H1 (cell line): ENCODE measurements around the gene UBE2E1. TPM values are rescaled to one million over a fixed set of nuclear protein-coding genes. Genes with fewer than 3 reads are reported as not detected.

Source experiments
- BACH1 ChIP-seq: IDR thresholded peaks from 2 replicates; pipeline ENCODE4 v1.6.1; 2012; ENCODE audit warnings: low read length, improper control_type of control experiment
- BCL11A ChIP-seq, 2 experiments: IDR thresholded peaks; one replicate each; pipeline ENCODE4 v1.6.1; 2011; ENCODE audit warnings: low read depth in 2 of 2, low read length in 2 of 2, mild to moderate bottlenecking in 2 of 2
- CHD1 ChIP-seq: IDR thresholded peaks from 2 replicates; pipeline ENCODE4 v1.6.1; 2012; ENCODE audit warnings: low read depth, low read length, improper control_type of control experiment
- E2F6 ChIP-seq: IDR thresholded peaks from 2 replicates; pipeline ENCODE4 v1.6.1; 2012; ENCODE audit warnings: inconsistent platforms
- EGR1 ChIP-seq: IDR thresholded peaks from 2 replicates; pipeline ENCODE4 v1.6.1; 2011; ENCODE audit warnings: low read depth, low read length, borderline replicate concordance
- RFX5 ChIP-seq: IDR thresholded peaks from 2 replicates; pipeline ENCODE4 v1.6.1; 2011; ENCODE audit warnings: low read depth, low read length, improper control_type of control experiment, borderline replicate concordance
- YY1 ChIP-seq: IDR thresholded peaks from 2 replicates; pipeline ENCODE4 v1.6.1; 2011; ENCODE audit warnings: low read depth, mild to moderate bottlenecking, low read length
- polyA plus RNA-seq, 7 experiments: library from polyadenylated mRNA; depleted of rRNA in 3 of 7; stranded (reverse) in 5 of 7; unstranded in 2 of 7; fragments of >200 nt in 5 of 7; fragments of 200-250 nt in 2 of 7; gene quantifications; 1 replicate in 5 of 7; 2 replicates in 1 of 7; 4 replicates in 1 of 7; pipeline versions ENCODE4 v1.2.1 to v1.2.3, GENCODE V29; 2011 to 2013; ENCODE audit warnings: missing spikeins in 2 of 7, mixed read lengths in 2 of 7
- total RNA-seq: library from RNA; stranded (reverse); fragmentation: NEBNext Ultra II Directional; extraction: Animal tissue kit (Norgen Biotek cat#: 25700); gene quantifications from 2 replicates; pipeline ENCODE4 v1.2.1, GENCODE V29; 2021

UBE2E1 gene
- total and polyA plus RNA-seq, 2 of the 8 experiments (the other 6 are each of a cell fraction or from before 2014, with no cell fraction given): 109 to 141 TPM

GRCh38 chr3:23781871-23782270, 23.9 kb upstream of the UBE2E1 start (continued):
- no peak for TF ChIP-seq CHD1
- no peak for TF ChIP-seq E2F6
- TF ChIP-seq BCL11A (IDR thresholded peaks at IDR 0.05; ENCODE audit: low read depth in 2 of 2, low read length in 2 of 2): no peak
- TF ChIP-seq YY1: no peak
- no peak for TF ChIP-seq RFX5
- no peak for TF ChIP-seq EGR1
- TF ChIP-seq BACH1: no peak
- TF ChIP-seq, all 59 proteins: peak for 0
